ENCODE data around the gene LRMDA. TPM values are rescaled to one million over a fixed set of nuclear protein-coding genes. Genes with fewer than 3 reads are reported as not detected.

LRMDA gene
- total RNA-seq, 4 donors from 2014 or later, result 12.0 to 15.9 (median 13.9) TPM

GRCh38 chr10:75448166-75448565 lies 16.7 kb downstream of the LRMDA start:
- no peak for ATAC-seq (ENCODE audit: low FRiP score)
- DNase-seq (ENCODE audit: low spot score), result no peak
- no peak for TF ChIP-seq CTCF (IDR thresholded peaks at IDR 0.05)

DNA sequence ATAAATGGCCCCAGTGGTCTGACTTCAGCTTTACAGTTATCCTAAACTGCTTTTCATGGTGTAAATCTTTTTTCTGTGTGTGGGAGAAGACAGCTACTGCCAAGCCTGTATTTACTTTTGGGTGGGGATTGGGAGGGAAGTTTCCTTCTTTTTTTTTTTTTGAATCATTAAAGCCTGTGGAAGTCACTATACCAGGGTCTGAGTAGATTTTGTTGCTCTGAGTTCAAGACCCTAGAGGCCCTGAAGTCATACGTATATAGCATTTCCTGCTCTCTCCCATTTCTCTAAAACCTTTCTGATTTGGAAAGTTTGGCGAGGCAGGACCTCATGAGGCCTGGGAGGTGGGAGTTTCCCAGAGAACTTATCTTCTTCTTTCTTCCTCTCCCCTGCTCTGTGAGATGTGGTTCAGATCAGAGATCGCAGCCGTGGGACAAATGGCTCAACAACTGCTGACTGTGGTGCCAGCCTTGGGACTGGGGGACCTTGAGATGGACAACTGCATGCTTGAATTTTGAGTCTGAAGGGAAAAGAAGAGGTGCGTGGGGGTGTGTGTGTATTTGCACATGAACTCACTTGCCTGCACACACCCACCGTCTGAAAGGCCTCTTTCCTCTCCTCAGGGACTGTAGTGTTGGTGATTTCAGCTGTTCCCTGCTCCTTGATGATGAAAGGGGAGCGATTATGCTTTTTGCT lies 18.1 kb downstream of the LRMDA start:
- TF ChIP-seq CTCF (IDR thresholded peaks at IDR 0.05), result no peak
- ATAC-seq (ENCODE audit: low FRiP score) (peak; percentile 58), DNase-seq (ENCODE audit: low spot score) (no peak)

GRCh38 chr10:75450075-75450445 lies 18.6 kb downstream of the LRMDA start:
- ATAC-seq (ENCODE audit: low FRiP score), result peak; percentile 15
- no peak for DNase-seq (ENCODE audit: low spot score)

DNA sequence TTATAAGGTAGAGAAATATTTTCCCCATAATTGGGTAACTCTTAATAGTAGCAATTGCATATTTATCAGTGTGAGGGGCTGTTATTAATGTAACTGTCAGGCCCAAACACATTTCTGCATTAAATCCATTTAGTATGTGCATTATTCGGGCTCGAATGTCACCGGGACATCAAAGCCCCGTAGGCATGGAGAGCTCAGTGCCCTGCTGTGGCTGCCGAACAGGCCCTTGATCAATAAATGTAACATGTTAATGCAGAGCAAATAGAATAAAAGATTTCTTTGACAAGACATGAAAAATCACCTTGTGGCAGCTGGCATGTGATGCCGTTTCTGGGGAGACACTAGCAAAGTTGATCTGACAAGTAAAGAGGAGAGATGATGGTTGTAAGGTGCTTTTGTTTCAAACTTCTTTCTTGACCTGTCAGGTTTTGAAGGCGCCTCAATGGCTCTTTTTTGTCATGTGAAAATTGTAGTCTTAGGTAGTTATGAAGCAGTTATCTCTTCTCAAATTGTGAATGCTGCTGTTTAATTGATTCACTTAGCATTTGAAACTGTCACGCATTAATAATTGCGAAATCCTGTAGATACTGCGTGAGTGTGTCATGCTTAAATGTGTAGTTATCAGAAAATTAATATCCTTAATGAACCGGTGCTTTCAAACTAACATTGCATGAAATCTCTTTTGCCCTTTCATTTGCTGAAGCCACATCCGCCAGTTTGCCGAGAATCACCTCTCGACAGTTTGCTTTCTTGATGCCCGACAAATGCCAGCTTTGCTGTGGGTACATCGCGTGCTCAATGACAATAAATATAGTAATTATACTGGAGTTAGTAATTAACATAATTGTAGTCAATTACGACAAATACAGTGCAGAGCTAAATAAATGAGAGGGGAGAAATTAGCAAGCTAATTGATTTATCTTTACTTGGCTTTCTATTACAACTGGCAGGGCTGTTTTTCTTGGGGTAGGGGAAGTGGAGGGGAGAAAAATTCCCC lies 19.5 kb downstream of the LRMDA start:
- no peak for DNase-seq (ENCODE audit: low spot score)
- ATAC-seq (ENCODE audit: low FRiP score), result no peak
- TF ChIP-seq CTCF (IDR thresholded peaks at IDR 0.05), result no peak

More at GRCh38 chr10:75450075-75450445, 18.6 kb downstream of the LRMDA start:
- no peak for TF ChIP-seq CTCF (IDR thresholded peaks at IDR 0.05)

- ATAC-seq (ENCODE audit: low FRiP score) (no peak), DNase-seq (ENCODE audit: low spot score) (no peak)
- no peak for TF ChIP-seq CTCF (IDR thresholded peaks at IDR 0.05)
These were observed 20.4 kb downstream of the LRMDA start for GRCh38 chr10:75451831-75452230.

- DNase-seq (ENCODE audit: low spot score), result no peak
- TF ChIP-seq CTCF (IDR thresholded peaks at IDR 0.05), result no peak
- no peak for ATAC-seq (ENCODE audit: low FRiP score)
These were observed 21.6 kb downstream of the LRMDA start for GRCh38 chr10:75452997-75453396.

Measured in omental fat pad (tissue), 4 donors.